Measurements from ENCODE around the gene MYOD1.

DNA sequence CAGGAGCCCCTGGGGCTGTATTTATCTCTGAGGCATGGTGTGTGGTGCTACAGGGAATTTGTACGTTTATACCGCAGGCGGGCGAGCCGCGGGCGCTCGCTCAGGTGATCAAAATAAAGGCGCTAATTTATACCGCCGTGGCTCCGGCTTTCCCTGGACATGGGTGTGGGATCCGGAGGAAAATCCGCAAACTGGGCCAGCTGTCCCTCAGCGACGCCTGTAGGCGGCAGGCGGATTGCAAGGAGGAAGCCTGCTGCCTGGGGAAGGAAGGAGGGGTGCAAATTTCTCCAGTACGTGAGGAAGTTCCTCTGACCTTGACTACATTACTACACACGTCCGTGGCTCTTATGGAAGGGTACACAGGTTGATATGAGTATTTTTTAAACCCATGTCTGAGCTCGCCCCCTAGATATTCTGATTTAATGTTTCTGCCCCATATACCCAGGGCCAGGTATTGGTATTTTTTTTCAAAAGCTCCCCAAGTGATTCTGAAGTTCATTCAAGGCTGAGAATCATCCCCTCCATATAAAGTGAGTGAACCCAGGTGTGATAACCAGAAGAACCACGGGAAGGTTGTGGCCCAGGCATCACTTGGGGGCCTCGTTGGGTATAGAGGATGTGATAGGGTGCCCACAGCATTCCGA, 2.8 kb downstream of the MYOD1 start:
- no peak for TF ChIP-seq EZH2 (IDR thresholded peaks at IDR 0.05)
- TF ChIP-seq, protein P1, sequence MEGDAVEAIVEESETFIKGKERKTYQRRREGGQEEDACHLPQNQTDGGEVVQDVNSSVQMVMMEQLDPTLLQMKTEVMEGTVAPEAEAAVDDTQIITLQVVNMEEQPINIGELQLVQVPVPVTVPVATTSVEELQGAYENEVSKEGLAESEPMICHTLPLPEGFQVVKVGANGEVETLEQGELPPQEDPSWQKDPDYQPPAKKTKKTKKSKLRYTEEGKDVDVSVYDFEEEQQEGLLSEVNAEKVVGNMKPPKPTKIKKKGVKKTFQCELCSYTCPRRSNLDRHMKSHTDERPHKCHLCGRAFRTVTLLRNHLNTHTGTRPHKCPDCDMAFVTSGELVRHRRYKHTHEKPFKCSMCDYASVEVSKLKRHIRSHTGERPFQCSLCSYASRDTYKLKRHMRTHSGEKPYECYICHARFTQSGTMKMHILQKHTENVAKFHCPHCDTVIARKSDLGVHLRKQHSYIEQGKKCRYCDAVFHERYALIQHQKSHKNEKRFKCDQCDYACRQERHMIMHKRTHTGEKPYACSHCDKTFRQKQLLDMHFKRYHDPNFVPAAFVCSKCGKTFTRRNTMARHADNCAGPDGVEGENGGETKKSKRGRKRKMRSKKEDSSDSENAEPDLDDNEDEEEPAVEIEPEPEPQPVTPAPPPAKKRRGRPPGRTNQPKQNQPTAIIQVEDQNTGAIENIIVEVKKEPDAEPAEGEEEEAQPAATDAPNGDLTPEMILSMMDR (IDR thresholded peaks at IDR 0.05), result peak; percentile 62
